Stimulated activated CD4-positive, alpha-beta T cell treated with anti-CD3 and anti-CD28 coated beads, TNF-alpha, amount 100 ng/mL, for 4 hours (primary cell): ENCODE results near the gene C14orf180.

ENCODE experiments used
- DNase-seq, 3 experiments: peaks; one replicate each; pipeline ENCODE4 v3.0.0-alpha.2; 2020; ENCODE audit warnings: low read depth in 3 of 3

The C14orf180 gene

DNA sequence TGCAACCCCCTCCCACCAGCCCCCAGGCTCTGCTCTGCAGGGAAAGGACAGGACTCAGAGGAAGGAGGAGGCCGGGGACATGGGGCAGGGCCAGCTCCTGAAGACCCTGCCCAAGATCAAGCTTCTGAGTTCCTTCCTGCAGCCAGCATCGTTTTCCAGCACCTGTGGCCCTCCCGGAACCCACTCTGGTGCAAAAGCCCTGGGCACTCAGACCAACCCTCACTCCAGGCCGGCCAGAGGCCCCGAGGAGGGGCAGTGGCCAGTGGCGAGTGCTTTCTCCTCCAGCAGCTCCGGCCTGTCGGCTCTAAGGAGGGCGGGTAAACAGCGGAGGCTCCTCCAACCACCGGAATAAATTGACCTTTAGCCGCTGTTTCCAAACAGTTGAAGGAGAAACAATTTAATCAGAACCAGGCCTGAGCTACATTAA, 14.2 kb downstream of the C14orf180 start:
- no peak for DNase-seq

DNA sequence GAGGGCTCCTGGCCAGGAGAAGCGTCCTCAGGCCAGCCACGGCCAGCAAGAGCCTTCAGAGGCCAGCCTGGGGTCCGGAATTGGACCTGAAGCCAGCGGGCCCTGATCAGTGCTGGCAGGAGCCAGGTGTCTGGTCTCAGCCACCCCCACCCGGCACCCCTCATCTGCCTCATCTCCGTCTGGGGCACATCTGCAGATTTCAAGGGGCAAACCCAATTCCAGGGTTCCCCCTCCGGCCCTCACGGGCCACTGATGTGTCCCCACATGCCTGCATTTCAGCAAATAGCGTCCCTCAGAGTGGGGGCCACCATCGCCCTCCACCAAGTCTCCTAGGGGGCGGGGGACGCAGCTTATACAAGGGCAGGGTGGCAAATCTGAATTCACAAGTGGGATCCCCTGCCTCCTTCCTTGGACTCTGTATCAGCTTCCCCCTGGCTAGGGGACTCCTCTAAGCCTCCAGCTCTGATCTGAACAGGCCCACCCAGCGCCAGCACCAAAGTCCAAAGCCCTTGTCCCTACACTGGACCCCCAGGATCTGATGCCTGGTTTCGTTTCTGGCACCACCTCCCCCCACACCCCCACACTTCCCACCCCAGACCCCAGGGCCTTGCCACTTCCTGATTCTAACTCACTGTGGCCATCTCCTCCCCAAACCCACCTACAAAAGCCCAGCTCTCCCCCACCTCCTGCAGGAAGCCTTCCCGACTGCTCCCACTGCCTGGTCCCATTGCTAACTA, 14.9 kb downstream of the C14orf180 start:
- DNase-seq, result no peak

DNA sequence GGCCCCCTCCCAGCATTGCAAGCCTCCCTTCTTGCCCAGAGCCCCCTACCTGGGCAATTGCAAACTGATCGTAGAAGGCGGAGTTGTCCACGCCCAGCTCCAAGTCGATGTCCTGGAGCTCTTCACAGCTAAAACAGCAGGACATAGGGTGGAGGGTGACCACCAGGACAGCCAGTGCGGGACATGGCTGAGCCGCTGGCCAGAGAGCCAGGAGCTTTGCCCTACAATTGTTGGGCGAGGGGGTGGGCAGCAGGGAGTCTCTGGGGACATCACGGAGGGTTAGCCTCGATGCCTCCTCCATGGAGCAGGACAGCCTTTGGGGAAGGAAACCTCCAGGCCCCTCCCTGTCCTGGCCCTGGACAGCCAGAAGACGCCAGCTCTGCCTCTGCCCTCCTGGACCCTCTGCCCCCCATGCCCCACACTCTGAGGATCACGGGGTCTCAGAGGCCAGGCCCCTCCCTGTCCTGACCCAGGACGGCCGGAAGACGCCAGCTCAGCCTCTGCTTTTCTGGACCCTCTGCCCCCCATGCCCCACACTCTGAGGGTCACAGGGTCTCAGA, 15.6 kb downstream of the C14orf180 start:
- no peak for DNase-seq

DNA sequence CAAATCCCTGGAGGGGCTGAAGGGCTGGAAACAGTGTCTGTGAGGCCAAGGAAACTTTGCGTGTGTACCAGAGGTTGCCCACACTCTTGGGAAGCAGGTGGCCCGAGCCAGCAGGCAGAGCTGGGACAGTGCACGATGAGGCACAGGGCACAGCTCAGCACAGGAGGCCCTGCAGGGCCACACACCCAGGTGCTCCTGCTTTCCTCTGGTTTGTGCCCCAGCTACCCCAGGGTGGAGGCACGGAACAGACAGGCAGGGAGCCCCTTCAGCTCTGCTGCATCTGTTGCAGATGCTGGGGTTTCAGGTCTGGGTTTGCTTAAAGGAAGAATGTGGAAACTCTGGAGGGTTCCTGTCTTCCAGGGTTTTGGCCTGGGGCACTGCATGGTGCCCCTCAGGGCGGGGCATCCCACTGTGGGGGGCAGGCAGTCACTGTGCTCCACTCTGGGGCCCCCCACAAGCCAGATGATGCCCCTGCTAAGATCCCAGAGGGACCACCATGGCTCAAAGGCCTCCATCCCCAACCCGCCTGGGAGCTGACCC, 16.4 kb downstream of the C14orf180 start:
- no peak for DNase-seq

DNA sequence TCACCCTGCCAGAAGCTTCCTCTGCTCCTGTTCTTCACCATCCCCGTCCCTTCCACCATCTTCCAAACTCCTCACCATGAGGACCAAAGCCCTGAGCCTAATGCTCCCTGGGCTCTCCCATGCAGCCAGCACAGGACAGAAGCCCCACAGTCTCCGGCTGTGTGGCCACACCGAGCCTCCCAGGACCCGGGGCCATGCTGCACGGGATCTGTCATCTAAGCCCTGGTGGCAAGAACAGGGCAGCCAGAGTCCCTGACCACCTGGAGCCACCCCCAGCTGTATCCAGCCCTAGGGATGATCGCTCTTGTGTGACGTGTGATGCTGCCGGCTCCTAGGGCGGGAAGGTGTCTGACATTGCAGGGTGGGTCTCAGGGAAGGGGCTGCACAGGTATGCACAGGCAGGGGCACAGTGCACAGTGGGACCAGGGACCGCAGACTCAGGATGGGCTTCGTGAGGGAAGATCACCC, 16.9 kb downstream of the C14orf180 start:
- DNase-seq, result no peak

DNA sequence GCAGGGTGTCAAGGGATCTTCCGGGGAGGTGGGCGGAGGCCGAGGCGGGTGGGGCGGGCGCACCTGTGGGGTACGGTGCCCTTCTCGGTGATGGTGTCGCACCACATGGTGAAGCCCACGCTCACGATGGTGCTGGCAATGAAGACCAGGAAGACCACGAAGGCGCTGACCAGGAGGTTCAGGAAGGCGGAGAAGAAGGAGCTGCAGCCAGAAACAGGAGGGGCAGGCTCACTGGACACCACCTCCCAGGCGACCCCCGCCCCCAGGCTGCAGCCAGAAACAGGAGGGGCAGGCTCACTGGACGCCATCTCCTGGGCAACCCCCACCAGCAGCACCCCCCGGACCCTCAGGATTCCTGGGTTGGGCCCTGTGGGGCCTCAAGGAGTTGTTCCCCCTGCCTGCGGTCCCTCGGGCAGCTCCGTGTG, 17.4 kb downstream of the C14orf180 start:
- no peak for DNase-seq

DNA sequence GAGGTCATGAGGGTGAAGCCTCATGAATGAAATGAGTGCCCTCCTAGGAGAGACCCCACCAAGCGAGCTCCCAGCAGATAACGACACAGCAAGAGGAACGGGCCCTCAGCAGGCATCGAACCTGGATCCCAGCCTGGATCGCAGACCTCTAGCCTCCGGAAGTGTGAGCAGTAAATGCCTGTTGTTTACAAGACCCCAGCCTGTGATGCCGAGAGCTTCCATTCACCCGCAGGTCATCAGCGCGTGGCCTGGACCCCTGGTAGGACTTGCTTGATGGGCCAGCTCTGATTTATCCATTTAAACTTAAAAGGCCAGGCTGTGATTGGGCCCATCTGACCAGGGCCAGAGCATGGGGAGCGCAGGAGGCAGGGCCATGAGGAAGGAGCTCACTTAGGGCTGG, 18.0 kb downstream of the C14orf180 start:
- no peak for DNase-seq

DNA sequence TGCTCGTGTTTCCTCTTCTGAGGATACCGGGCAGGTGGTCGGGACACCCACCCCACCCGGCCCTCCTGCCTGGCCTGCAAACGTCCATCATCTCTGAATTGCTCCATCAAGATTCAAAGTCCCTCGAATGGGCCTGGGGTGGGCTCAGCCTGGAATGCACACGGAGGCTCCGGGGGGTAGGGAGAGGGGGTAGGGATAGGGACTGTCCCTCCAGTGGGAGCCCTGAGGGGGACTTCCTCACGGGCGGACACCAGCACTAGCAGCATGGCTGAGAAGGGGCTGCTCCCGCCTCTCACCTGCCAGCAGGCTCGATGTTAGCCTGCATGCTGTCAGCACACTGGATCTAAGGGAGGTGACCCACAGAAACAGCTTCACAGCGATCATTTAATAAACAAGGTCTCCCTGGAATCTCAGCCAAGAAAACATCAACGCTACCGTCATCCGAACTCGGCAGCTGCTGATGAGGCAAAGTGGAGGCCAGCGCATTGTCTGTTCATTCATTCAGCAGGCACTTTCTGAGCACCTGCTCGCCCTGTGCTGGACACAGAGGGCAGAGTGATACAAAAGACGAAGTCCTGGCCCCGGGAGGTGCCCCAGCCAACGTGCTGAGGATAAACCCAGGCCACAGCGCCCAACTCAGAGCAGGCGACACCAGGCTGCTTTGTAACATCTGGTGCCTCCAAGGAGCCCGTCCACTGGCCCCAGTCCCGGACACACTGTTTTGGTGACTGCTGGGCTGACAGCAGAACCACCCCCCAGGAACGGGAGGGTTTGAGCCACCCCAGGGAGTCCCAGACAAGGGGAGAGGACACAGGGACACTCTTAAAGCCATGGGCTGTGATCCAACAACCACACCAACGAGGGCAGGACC, 18.7 kb downstream of the C14orf180 start:
- DNase-seq, result no peak

DNA sequence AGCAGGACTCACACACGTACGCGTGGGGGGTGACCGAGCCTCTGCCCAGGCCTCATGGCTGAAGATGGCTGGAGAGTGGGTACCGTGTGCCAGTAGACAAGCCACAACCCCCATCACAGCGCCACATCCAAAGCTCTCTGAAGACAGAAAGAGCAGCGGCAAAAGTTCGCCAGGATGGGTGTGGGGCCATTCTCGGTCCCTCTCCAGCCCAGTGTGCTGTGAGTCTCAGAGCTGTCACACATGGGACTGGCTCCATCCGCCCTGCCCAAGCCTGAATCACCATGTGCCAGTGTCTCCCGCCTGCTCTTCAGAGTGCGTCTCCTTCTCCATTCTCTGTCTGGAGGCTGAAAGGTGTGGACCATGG, 19.3 kb downstream of the C14orf180 start:
- no peak for DNase-seq

DNA sequence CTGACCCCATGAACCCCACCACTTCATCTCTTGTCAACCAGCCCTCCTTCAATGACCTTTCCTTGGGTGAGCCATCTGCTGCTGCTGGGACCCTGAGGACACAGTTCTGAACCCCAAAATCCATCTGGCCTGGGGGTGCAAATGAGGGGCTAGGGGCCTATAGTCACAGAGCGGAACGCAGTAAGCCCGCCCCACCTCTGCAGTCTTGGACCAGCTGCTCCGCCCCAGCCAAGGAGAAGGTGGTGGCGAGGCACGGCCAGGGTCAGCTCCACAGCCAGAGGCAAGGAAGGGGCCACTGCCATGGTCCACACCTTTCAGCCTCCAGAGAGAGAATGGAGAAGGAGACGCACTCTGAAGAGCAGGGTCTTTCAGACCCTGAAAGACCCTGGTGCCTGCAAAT, 19.9 kb downstream of the C14orf180 start:
- no peak for DNase-seq

DNA sequence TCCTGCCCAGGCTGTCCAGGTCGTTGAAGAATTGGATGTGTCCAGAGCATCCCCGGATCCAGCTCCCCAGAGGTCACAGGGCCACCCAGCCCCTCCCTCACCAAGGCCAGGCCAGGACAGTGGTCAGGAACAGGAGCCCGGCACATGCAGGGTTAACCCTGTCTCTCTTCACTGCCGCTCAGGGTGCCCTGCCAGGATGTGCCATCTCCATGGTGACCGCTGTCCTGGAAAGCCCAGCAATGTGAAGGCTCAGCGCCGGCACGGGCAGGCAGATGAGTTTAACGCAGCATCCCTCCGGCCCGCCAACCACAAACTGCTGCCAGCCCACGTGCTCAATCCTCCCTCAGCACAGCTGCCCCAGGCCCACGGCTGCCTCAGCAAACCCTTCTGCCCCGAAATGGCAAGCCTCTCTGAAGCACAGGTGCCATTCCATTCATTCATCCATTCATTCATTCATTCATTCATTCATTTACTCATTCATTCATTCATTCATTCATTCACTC, 20.6 kb downstream of the C14orf180 start:
- DNase-seq, result no peak

DNA sequence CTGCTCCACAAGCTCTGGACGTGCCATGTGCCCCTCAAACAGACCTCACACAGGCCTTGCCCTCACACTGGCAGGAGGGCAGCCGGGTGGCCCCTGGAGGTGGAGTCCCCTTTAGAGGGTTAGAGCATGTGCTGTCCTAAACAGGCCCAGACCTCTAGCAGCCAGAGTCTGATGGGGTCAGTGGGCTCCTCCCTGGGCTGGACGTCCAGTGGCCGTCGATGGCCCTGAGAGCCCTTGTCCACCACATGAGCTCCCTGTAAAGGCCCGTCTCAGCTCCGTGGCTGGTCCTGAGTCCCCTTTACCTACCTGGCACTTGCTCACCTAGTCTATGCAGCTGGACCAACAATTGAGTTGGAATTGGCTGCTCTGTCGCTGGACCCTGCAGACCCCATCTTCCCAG, 21.2 kb downstream of the C14orf180 start:
- DNase-seq, result no peak

DNA sequence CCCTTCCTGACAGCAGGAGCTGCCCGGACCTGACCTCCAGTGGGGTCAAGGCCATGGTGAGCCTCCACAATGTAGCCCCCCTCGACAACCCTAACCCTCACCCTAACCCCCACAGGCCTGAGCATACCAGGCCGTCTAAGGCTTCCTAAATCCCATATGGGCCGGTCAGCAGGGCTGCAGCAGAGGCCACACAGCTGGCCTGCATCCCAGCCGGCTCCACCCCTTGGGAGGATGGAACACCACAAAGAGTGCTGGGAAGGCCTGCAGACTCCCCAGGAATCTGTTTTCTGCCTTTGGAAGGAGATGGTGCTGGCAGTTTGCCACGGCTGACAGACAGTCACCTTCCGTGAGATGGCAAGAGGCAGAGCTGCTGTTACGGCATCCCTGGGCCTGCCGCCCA, 22.2 kb downstream of the C14orf180 start:
- no peak for DNase-seq

DNA sequence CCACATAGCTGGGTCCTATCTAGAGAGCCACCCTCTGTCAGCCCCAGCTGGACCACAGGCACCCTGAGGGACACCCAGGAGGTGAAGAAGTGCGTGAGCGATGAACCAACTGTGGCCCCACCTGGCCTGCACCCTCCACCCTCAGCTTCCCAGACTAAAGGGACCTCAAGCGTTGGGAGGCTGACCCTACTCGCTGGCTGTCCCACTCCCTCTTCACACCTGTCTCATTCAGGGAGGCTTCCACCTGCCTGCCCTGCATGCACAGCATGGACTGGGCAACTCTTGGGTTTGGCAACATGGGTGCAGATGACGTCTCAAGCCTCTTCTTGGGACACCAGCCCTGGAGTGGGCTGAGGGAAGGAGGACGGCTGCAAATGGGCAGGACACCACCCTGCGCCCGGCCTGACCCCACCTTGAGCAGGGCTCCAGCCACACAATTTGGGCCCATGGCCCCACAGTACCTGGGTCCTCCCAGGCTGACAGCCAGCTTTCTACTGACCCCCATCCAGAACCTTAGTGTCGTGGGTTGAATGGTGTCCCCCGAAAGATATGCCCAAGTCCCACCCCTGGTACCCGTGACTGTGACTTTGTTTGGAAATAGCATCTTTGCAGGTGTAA, 22.9 kb downstream of the C14orf180 start:
- no peak for DNase-seq

DNA sequence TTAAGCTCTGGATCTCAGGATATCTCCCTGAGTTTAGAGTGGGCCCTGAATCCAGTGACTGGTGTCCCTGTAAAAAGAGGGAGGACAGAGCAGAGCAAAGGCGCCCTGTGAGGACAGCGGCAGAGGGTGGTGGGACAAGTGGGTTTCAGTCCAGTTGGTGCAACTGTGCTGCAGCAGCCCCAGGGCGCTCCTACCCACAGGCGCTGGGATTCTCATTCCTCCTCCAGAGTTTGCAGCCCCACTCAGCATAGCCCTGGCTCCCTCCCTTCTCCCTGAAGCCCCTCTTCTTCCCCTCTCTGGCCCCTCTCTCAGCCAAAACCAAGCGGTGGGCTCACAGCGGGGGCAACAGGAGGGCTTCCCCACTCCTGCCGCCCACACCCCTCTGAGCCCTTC, 23.4 kb downstream of the C14orf180 start:
- DNase-seq, result no peak

DNA sequence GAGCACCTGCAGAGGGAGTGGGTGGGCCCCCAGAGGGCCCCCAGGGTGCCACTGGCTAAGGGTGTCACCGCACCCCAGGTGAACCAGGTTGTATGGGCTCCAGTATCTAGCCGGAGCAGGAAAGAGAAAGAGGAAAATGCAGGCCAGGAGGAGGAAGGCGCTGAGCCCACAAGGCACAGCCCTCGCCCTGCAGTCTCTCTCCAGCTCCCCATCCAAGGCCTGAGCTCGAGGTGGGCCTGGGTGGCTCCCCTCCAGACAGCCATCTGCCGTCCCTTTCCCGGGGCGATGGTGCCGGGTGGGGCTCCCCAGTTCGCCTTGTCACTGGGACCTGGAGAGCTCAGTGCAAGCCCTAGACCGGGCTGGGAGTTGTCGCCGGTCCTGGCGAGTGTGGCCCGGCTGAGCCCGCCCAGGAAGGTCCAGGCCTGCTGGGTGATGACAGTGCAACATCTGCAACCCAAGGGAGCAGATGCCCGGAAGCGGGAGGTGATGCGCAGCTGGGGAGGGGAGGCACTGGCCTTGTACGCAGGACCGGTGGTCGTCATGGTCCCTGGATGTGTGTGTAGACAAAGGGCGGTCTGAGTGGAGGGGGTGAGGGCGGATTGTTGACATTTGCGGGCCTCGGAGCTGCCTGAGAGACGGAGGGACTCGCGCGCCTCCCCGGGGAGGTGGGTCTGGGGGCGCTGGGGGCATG, 24.3 kb downstream of the C14orf180 start:
- no peak for DNase-seq

DNA sequence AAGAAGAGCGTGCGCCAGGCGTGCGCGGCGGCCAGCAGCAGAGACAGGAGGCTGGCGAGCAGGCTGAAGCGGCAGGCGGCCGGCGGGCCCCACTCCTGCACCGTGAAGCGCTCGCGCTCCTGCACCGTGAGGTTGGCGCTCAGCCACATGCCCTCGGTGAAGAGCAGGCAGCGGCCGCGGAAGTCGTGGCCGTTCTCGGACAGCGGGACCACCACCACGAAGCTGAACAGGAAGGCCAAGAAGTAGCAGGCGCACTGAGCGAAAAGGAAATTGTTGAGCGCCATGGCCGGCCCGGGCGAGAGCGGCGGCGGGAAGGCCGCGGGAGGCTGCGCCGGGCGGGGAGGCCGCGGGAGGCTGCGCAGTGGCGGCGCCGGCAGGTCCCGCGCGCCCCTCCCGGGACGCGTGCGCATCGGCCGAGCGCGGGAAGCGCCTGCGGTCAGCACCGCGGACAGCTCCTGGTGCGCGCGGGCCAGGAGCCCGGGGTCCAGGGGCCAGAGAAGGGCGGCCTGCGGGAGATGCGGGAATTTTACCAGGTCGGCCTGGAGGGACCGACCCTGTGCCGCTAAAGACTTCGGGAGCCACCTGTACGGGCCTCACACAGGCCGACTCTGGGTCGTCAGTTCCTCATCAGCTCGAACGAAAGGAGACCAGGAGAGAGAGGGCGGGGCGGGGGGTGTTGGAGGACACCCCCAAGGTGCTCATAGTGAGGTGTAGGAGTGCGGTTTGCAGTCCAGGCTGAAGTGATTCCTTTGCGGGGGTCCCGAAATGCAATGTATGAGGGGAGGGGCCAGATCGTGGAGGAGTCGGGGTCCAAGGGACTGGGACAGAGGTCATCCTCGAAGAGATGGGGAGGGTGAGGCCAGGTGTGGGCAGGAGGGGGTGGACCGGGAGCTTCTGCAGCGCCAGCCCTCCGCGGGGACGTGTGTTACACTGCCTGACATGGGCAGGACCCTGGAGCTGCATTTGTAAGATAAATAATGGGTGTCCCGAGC, 25.2 kb downstream of the C14orf180 start, which contains the start of gene TMEM179:
TMEM179 (minus strand) TSS at position 315 of the 992 bp plus-strand sequence; CDS start at position 284, 31 bp downstream.
- no peak for DNase-seq

DNA sequence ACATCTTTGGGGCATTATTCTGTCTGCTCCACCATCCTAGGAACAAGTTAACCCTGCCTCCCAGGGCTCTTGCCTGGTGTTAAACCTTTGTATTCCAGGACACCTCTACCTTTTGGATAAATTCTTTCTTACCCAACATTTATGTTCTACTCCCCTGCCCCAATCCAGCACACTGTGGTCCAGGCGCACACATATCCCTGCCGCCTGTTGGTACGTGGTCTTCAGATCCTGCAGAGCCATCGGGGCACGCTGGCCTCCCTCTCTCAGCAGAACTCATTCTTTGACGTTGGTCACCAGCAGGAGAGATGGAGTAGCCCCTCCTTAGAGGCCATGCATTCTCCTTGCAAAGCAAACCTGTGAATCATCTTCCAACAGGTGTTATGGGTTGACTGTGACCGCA, 30.1 kb downstream of the C14orf180 start:
- no peak for DNase-seq

DNA sequence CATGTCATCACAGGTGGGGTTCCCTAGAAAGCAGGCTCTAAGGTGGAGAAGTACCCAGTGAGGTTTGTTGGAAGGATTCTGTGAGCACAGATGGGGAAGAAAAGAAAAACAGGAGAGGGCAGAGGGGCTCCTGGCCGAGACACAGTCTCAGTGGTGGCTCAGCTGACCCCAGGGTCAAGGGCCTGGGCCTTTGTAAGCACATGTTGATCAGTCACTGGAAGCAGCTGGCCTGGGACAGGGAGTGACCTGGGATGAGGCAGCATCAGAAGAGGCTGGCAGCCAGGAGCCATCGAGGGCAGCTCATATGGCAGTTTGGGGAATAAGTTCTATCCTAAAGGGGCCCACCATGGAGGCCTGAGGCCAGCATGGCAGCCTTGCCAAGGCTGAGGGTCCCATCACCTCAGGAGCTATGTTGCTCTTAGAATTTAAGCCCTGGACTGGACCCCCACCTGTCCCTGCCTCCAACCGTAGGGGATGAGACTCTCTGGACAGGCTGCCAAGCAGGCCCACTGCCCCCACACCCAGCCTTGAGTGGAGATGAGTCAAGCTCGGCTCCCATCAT, 31.3 kb downstream of the C14orf180 start:
- no peak for DNase-seq
